NCI-H2081 treated with DMSO at 0.1 percent for 48 hours (cell line): ENCODE results near the gene MICAL3.

Experiments used
- DNase-seq: peaks from one replicate; lab custom pipeline; 2025; lab: John Stamatoyannopoulos, UW

The MICAL3 gene

DNA sequence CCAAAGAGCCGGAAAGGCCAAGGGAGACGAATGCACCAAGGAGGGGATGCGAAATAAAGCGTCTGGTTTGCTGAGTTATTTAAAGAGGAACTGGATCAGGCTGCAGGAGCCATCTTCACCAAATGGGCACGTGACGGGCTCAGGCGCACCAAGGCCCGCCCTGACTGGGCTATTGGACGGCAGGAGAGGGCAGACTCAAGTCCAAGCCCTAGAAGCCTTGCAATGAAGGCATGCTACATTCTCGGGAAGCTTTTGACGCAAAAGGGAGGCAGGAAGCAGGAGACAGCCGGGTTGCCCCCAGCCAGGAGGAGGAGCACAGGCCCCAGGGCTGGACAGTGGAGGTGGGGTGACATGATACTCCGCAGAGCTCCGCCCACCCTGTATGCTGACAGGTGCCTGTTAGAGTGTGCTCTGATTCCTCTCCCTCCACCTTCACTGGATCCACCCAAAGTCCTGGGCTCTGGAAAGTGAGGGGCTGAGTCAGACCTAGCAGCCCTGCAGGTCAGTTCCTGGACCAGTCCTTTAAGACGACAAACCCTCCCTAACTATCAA lies 208.6 kb downstream of the MICAL3 start:
- no peak for DNase-seq

DNA sequence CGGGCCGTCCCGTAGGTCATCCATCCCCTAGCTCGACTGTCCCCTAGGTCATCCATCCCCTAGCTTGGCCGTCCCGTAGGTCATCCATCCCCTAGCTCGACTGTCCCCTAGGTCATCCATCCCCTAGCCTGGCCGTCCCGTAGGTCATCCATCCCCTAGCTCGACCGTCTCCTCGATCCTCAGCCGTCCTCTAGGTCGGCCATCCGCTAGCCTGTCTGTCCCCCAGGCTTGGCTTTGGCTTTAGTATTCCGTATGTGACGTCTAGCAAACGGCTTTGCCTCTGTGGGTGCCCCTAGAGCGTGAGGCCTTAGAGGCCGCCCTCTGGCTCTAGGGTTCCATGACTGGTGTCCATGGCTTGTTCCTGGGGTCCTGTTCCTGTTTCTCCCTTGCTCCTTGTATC lies 209.5 kb downstream of the MICAL3 start:
- no peak for DNase-seq

DNA sequence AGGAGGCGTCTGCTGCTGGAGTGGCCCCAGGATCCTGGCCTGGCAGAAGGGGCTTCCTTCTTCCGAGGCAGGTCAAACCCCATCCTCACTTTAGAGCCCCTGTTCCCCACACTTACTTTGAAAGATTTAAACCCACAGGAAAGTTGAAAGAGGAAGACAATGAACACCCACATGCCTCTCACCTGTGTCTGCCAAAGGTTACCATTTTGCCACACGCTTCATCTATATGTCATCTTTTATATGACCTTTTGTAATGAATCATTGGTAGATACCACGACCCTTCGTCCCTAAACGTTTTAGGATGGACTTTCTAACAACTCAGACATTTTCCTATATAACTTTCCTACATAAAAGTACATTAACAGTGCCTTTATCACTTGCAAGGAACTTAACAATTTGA lies 210.3 kb downstream of the MICAL3 start:
- DNase-seq, result no peak

GRCh38 chr22:17811119-17811518 lies 213.2 kb downstream of the MICAL3 start:
- DNase-seq, result no peak

GRCh38 chr22:17810570-17811116 lies 213.7 kb downstream of the MICAL3 start:
- no peak for DNase-seq

GRCh38 chr22:17808693-17809403 lies 215.5 kb downstream of the MICAL3 start:
- DNase-seq, result no peak

- DNase-seq, result no peak
These were observed 216.6 kb downstream of the MICAL3 start for GRCh38 chr22:17807578-17808410.

GRCh38 chr22:17807086-17807485 lies 217.3 kb downstream of the MICAL3 start:
- no peak for DNase-seq

- no peak for DNase-seq
These were observed 217.9 kb downstream of the MICAL3 start for GRCh38 chr22:17806437-17806836.

DNA sequence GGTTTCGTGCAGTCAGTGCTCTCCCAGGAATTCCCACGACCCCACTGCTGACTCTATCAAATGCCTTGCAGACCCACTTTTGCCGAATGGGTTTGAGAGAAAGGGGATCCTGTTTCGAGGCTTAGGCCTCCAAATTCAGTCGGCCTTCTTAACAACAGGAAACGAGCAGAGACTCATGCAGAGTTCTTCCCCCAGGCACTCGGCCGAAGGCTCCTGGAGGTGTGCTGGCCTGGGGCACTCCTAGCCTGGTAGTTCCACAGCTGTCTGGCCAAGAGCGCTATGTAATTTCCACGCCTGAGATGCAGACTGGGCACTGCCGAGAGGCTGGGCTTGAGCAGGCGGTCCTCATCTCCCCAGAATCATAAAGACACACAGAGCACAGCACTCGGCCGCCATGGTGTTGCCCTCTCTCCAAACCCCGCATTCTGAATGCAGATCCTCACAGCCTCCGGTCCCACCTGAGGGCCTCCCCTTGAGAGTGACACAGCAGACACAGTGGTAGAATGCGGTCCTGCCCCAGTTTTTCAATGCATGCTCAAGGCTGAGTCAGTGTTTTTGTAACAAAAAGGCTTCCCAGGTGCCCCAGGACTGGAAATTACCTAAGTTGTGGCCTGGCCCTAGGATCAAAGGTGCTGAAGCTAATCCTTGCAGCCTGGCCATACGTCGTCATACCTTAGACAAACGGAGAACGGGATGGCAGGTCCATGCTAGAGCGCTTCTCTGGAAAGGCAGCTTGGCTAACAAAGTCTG lies 219.9 kb downstream of the MICAL3 start:
- no peak for DNase-seq

- DNase-seq, result no peak
These were observed 220.6 kb downstream of the MICAL3 start for GRCh38 chr22:17803609-17804270.

DNA sequence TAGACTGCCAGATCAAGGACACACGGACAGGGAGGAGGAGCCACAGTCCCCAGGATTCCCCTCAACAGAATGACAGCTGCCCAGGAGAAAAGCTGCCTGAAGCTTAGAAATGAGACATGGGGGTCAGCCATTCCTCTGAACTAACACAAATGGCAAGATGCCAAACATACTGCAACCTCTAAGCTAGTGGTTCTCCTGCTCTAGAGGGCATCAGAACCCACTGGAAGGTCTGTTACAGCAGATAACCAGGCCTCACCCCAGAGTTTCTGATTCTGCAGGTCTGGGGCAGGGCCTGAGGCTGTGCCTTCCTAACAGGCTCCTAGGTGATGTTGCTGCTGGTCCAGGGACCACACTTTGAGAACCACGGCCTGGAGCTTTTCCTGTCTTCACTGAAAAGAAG lies 221.5 kb downstream of the MICAL3 start:
- no peak for DNase-seq

- no peak for DNase-seq
These were observed 221.9 kb downstream of the MICAL3 start for GRCh38 chr22:17802411-17802810.

DNA sequence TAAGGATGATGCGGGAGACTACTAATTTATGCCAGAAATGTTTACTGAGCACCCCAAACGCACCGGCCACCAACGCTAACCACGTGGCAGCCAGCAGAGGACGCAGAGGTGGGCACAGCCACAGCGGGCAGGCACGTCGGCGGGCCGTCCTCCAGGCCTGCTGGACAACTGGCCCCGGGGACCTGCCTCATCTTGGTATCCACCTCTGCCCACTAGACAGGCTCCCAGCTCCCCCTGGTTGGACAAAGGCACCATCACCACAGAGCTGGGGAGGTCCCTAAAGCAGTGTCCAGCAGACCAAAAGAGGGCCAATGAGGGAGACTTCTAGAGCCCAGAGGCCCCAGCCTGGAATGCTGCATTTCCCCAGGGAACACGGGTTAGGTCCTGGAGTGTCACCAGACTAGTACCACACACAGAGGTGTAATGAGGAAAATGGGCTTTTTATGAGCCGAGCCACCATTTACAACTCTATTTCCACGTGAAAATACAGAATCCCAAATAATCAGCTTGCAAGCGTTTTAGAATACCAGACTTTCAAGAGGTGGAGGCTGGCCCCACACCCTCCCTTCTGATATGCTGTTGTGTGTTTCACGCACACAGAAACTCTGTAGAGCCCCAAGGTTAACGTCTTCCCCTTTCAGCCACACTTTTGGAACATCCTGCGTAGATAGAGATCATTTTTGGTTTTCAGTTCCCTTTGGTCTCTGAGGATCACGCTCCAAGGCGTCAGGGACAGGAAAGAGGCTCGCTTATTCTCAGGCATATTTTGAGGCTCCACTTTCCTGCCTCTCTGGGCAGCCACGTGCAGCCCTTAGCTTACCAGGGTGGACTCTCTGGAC lies 226.4 kb downstream of the MICAL3 start:
- no peak for DNase-seq

DNA sequence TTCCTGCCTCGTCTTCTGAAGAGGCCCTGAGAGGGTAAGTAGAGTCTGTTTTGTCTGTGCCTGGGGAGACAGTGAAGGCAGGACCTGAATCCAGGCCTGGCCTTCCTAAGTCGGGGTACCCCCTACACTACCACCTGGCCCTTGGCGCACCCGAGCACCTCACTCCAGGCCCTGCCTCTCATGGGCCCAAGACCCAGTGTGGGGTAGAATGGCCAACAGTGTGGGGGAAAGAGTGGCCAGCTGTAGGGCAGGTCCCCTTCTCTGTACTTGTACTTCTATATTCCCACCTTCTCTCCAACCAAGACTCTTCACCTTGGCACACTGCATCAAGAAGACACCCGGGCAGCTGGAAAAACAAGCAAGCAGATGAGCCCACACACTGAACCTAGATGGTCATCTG lies 227.7 kb downstream of the MICAL3 start:
- DNase-seq, result no peak

GRCh38 chr22:17795661-17796548 lies 228.5 kb downstream of the MICAL3 start:
- DNase-seq, result no peak

DNA sequence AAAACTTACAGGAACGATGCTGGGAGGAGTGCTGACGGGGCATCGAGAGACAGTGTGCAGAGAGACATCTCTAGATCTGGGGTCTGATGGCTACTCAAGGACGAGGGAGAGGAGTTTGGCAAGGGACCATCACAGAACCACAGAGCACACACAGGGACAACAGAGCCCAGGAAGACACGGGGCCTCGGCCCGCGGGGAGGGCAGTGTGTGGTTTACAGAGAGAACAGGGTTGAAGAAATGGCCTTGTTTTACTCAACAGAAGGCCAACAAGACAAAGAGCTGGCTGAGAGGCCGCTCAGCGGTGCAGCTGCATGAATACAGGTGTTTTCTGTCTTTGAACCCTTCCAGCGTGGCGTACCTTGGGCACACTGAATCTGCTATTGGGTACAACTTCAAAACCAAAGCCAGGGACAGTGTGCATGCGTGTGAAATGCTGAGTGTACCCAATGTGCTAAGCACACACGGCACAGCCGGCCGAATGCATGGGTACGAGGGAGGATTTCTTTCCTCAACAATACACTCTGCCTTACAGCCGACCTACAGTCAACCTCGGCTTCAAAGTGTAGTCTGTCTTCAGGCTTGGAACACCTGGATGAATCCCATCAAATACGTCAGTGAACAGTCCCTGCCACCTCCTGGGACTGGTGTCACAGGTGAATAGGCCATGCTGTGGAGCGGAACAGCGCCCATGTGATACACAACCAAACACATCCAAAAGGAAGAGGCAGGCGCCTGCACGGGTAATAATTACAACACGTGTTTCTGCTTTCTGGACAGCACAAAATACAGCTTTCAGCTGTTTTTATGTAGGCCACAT lies 229.4 kb downstream of the MICAL3 start:
- no peak for DNase-seq

DNA sequence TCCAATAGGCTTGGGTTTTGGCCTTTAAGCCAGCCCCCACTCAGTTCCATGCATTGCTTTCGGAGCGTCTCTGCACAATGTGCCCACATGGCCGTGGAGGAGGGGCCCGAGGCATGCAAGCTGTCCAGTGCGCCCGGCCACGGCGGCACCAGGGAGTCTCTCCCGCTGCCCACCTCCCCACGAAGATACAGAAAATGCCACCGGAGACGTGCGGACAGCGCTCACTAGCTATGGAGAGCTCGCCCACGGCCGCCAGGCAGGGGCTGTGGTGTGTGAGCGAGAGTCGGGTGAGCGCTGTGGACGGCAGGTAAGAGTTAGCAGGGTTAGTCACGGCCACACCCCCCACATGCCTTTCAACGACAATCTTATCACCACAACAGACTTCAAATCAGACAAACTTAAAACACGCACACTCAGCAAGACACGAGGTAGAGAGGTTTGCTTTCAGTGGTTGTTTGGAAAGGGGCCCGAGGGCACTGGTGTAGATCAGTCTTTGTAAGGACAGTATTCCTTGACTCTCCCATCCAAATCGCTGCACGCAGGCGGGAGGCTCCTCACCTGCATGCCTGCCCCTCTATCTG lies 231.4 kb downstream of the MICAL3 start:
- DNase-seq, result no peak
